Measurements from ENCODE around the gene PHRF1. TPM values are rescaled to one million over a fixed set of nuclear protein-coding genes. Genes with fewer than 3 reads are reported as not detected.

PHRF1 gene
- total and polyA plus RNA-seq, 2 experiments from 2014 or later, result 25.6 to 26.9 TPM

- H3K9me3 ChIP-seq (ENCODE audit: low read depth), result no peaks in the 10 kb centered on the region
- H2AFZ ChIP-seq, result no peak overlapping the region
- no peak overlapping the region for H3K4me3 ChIP-seq
- peaks cover 10% of the 10 kb centered on the region for H3K79me2 ChIP-seq
- peaks cover 15% of the 10 kb centered on the region for H4K20me1 ChIP-seq (ENCODE audit: insufficient read depth, poor library complexity, severe bottlenecking)
- H3K4me1 ChIP-seq (ENCODE audit: insufficient read depth), result peaks cover 21% of the 10 kb centered on the region
- no peak overlapping the region for H3K27ac ChIP-seq
- TF ChIP-seq EZH2phosphoT487 (IDR thresholded peaks at IDR 0.05; ENCODE audit: low read depth, severe bottlenecking, unreplicated experiment), result no peak
- no peak for TF ChIP-seq EZH2 (IDR thresholded peaks at IDR 0.05; ENCODE audit: borderline replicate concordance)
- TF ChIP-seq CTCF (IDR thresholded peaks at IDR 0.05; ENCODE audit: poor library complexity), result no peak
- no peak overlapping the region for H3K4me2 ChIP-seq
- H3K27me3 ChIP-seq, result no peaks in the 10 kb centered on the region
- 97% methylated on average over 19 of the region's 23 CpGs for WGBS (ENCODE audit: low lambda C conversion rate, missing lambda C conversion rate)
- no peaks in the 10 kb centered on the region for H3K36me3 ChIP-seq (replicated peaks; ENCODE audit: insufficient read depth, low read depth)
- no peaks in the 10 kb centered on the region for H3K9me2 ChIP-seq (replicated peaks; ENCODE audit: insufficient read depth)
- DNase-seq (ENCODE audit: low spot score), result peak; percentile 4
These were observed 43.7 kb upstream of the PHRF1 start for GRCh38 chr11:532527-532985.

- TF ChIP-seq EZH2 (IDR thresholded peaks at IDR 0.05; ENCODE audit: borderline replicate concordance), result no peak
- no peak for TF ChIP-seq EZH2phosphoT487 (IDR thresholded peaks at IDR 0.05; ENCODE audit: low read depth, severe bottlenecking, unreplicated experiment)
- no peak for TF ChIP-seq CTCF (IDR thresholded peaks at IDR 0.05; ENCODE audit: poor library complexity)
- Histone ChIP-seq H3K36me3 (replicated peaks; ENCODE audit: insufficient read depth, low read depth) (no peaks in the 10 kb centered on the region), H2AFZ (no peak overlapping the region), H4K20me1 (ENCODE audit: insufficient read depth, poor library complexity, severe bottlenecking) (peaks cover 15% of the 10 kb centered on the region), H3K27me3 (no peaks in the 10 kb centered on the region), H3K9me3 (ENCODE audit: low read depth) (no peaks in the 10 kb centered on the region), H3K4me3 (no peak overlapping the region), H3K27ac (no peak overlapping the region), H3K9me2 (replicated peaks; ENCODE audit: insufficient read depth) (no peaks in the 10 kb centered on the region), H3K4me1 (ENCODE audit: insufficient read depth) (peaks cover 25% of the 10 kb centered on the region), H3K79me2 (peaks cover 10% of the 10 kb centered on the region), H3K4me2 (no peak overlapping the region)
- over 99% methylated on average over 30 of the region's 33 CpGs for WGBS (ENCODE audit: low lambda C conversion rate, missing lambda C conversion rate)
- DNase-seq (ENCODE audit: low spot score), result peak; percentile 8
These were observed 43.2 kb upstream of the PHRF1 start for GRCh38 chr11:532986-533585.

- Histone ChIP-seq H3K79me2 (peaks cover 10% of the 10 kb centered on the region), H3K9me3 (ENCODE audit: low read depth) (no peaks in the 10 kb centered on the region), H3K4me3 (no peak overlapping the region), H3K4me1 (ENCODE audit: insufficient read depth) (peaks cover 25% of the 10 kb centered on the region), H2AFZ (no peak overlapping the region), H3K27ac (no peak overlapping the region), H4K20me1 (ENCODE audit: insufficient read depth, poor library complexity, severe bottlenecking) (peaks cover 15% of the 10 kb centered on the region), H3K27me3 (no peaks in the 10 kb centered on the region), H3K4me2 (peak overlapping the region; percentile 99), H3K9me2 (replicated peaks; ENCODE audit: insufficient read depth) (no peaks in the 10 kb centered on the region), H3K36me3 (replicated peaks; ENCODE audit: insufficient read depth, low read depth) (no peaks in the 10 kb centered on the region)
- DNase-seq (ENCODE audit: low spot score), result peak; percentile 4
- TF ChIP-seq CTCF (IDR thresholded peaks at IDR 0.05; ENCODE audit: poor library complexity), result no peak
- TF ChIP-seq EZH2phosphoT487 (IDR thresholded peaks at IDR 0.05; ENCODE audit: low read depth, severe bottlenecking, unreplicated experiment), result no peak
- no peak for TF ChIP-seq EZH2 (IDR thresholded peaks at IDR 0.05; ENCODE audit: borderline replicate concordance)
- WGBS (ENCODE audit: low lambda C conversion rate, missing lambda C conversion rate), result 96% methylated on average over 35 of the region's 37 CpGs
These were observed 42.5 kb upstream of the PHRF1 start for GRCh38 chr11:533586-534395.

All from hepatocyte (in vitro differentiated cells).